HEK293 (cell line): ENCODE data around the gene DRC1.

ENCODE experiments used
- ATF2 ChIP-seq: fragments of 450-650 bp; formaldehyde crosslinking; IDR thresholded peaks from 2 replicates; pipeline ENCODE4 v1.5.1; 2016; ENCODE audit warnings: missing biosample characterization, missing genetic modification characterization, low read depth
- BCL11A ChIP-seq: fragments of 450-650 bp; formaldehyde crosslinking; IDR thresholded peaks from 2 replicates; pipeline ENCODE4 v1.5.1; 2016; ENCODE audit warnings: low read depth, missing biosample characterization, missing genetic modification characterization
- BCL11B ChIP-seq: fragments of 450-650 bp; formaldehyde crosslinking; IDR thresholded peaks from 2 replicates; pipeline ENCODE4 v1.5.1; 2016; ENCODE audit warnings: low read depth, missing biosample characterization, missing genetic modification characterization
- CTCF ChIP-seq: fragments of 450-650 bp; formaldehyde crosslinking; IDR thresholded peaks from 2 replicates; pipeline ENCODE4 v1.5.1; 2016; ENCODE audit warnings: missing biosample characterization, missing genetic modification characterization
- HOXC10 ChIP-seq: sonication (generic); formaldehyde crosslinking; IDR thresholded peaks from 2 replicates; pipeline ENCODE4 v1.8.1; 2023; ENCODE audit warnings: mild to moderate bottlenecking, missing genetic modification reagents
- YY1 ChIP-seq: fragments of 450-650 bp; formaldehyde crosslinking; IDR thresholded peaks from 2 replicates; pipeline ENCODE4 v1.5.1; 2018; ENCODE audit warnings: missing biosample characterization, missing genetic modification characterization
- ZBTB26 ChIP-seq: fragments of 450-650 bp; formaldehyde crosslinking; optimal IDR thresholded peaks from 2 replicates; pipeline ENCODE3; 2016; ENCODE audit warnings: missing biosample characterization, mild to moderate bottlenecking, missing genetic modification characterization
- ZEB2 ChIP-seq: fragments of 450-650 bp; formaldehyde crosslinking; IDR thresholded peaks from 2 replicates; pipeline ENCODE4 v1.5.1; 2016; ENCODE audit warnings: missing biosample characterization, missing genetic modification characterization
- ZFHX2 ChIP-seq: fragments of 450-650 bp; formaldehyde crosslinking; conservative IDR thresholded peaks from 2 replicates; pipeline ENCODE4 v1.5.1; 2016; ENCODE audit warnings: missing biosample characterization, missing genetic modification characterization
- ZNF214 ChIP-seq: fragments of 450-650 bp; formaldehyde crosslinking; IDR thresholded peaks from 2 replicates; pipeline ENCODE4 v1.5.1; 2017; ENCODE audit warnings: missing biosample characterization, mild to moderate bottlenecking, missing genetic modification characterization, borderline replicate concordance
- TF ChIP-seq, protein P1 (sequence below): fragments of 450-650 bp; formaldehyde crosslinking; IDR thresholded peaks from 2 replicates; pipeline ENCODE4 v1.5.0; 2017; ENCODE audit warnings: missing biosample characterization, missing genetic modification characterization, borderline replicate concordance
- TF ChIP-seq, protein P2 (sequence below): fragments of 450-650 bp; formaldehyde crosslinking; IDR thresholded peaks from 2 replicates; pipeline ENCODE4 v1.5.1; 2016; ENCODE audit warnings: missing biosample characterization, missing genetic modification characterization

- no peak for TF ChIP-seq BCL11B (tag by site-specific recombination)
- no peak for TF ChIP-seq HOXC10 (CRISPR knock-in tag)
- no peak for TF ChIP-seq BCL11A
- TF ChIP-seq, protein P1, sequence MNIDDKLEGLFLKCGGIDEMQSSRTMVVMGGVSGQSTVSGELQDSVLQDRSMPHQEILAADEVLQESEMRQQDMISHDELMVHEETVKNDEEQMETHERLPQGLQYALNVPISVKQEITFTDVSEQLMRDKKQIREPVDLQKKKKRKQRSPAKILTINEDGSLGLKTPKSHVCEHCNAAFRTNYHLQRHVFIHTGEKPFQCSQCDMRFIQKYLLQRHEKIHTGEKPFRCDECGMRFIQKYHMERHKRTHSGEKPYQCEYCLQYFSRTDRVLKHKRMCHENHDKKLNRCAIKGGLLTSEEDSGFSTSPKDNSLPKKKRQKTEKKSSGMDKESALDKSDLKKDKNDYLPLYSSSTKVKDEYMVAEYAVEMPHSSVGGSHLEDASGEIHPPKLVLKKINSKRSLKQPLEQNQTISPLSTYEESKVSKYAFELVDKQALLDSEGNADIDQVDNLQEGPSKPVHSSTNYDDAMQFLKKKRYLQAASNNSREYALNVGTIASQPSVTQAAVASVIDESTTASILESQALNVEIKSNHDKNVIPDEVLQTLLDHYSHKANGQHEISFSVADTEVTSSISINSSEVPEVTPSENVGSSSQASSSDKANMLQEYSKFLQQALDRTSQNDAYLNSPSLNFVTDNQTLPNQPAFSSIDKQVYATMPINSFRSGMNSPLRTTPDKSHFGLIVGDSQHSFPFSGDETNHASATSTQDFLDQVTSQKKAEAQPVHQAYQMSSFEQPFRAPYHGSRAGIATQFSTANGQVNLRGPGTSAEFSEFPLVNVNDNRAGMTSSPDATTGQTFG (tag by site-specific recombination), result no peak
- no peak for TF ChIP-seq ZNF214 (tag by site-specific recombination)
- TF ChIP-seq, protein P2, sequence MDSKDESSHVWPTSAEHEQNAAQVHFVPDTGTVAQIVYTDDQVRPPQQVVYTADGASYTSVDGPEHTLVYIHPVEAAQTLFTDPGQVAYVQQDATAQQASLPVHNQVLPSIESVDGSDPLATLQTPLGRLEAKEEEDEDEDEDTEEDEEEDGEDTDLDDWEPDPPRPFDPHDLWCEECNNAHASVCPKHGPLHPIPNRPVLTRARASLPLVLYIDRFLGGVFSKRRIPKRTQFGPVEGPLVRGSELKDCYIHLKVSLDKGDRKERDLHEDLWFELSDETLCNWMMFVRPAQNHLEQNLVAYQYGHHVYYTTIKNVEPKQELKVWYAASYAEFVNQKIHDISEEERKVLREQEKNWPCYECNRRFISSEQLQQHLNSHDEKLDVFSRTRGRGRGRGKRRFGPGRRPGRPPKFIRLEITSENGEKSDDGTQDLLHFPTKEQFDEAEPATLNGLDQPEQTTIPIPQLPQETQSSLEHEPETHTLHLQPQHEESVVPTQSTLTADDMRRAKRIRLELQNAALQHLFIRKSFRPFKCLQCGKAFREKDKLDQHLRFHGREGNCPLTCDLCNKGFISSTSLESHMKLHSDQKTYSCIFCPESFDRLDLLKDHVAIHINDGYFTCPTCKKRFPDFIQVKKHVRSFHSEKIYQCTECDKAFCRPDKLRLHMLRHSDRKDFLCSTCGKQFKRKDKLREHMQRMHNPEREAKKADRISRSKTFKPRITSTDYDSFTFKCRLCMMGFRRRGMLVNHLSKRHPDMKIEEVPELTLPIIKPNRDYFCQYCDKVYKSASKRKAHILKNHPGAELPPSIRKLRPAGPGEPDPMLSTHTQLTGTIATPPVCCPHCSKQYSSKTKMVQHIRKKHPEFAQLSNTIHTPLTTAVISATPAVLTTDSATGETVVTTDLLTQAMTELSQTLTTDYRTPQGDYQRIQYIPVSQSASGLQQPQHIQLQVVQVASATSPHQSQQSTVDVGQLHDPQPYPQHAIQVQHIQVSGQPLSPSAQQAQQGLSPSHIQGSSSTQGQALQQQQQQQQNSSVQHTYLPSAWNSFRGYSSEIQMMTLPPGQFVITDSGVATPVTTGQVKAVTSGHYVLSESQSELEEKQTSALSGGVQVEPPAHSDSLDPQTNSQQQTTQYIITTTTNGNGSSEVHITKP (tag by site-specific recombination), result no peak
- no peak for TF ChIP-seq YY1 (tag by site-specific recombination)
- no peak for TF ChIP-seq ZEB2 (tag by site-specific recombination)
- TF ChIP-seq ZBTB26 (tag by site-specific recombination), result no peak
- TF ChIP-seq ATF2 (tag by site-specific recombination), result no peak
- TF ChIP-seq CTCF (tag by site-specific recombination), result no peak
- no peak for TF ChIP-seq ZFHX2 (tag by site-specific recombination)
Observed at GRCh38 chr2:26472821-26473655, 71.3 kb downstream of the DRC1 start.
